Globus pallidus (tissue), 1 donor: Measurements from ENCODE around the gene TPST1.
"Not testable (repeated sequence)": the region's sequence is repeated elsewhere in the genome, so short reads cannot be mapped to it uniquely, and the experiment has no call there.

Source experiments
- DNase-seq: peaks from one replicate; pipeline ENCODE4 v3.0.0-alpha.2; 2015; ENCODE audit warnings: low spot score

TPST1 gene

GRCh38 chr7:66331883-66332282, 126.7 kb downstream of the TPST1 start:
- DNase-seq = no peak

- no peak for DNase-seq
Observed at GRCh38 chr7:66333443-66333842, 128.3 kb downstream of the TPST1 start.

- DNase-seq = no peak
Observed at GRCh38 chr7:66335318-66335717, 130.2 kb downstream of the TPST1 start.

- DNase-seq = no peak
Observed at GRCh38 chr7:66336760-66337159, 131.6 kb downstream of the TPST1 start.

DNA sequence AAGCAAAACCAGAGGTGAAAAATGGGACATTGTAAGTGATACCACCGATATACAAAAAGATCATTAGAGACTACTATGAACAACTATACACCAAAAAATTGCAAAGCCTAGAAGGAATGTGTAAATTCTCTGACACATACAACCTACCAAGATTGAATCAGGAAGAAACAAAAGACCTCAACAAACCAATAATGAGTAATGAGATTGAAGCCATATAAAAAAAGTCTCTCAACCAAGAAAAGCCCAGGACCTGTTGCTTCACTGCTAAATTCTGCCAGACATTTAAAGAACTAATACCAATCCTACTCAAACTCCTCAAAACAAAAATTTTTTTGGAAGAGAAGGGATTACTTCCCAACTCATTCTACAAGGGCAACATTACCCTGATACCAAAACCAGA, 134.0 kb downstream of the TPST1 start:
- no peak for DNase-seq

- no peak for DNase-seq
Observed at GRCh38 chr7:66344166-66344565, 139.0 kb downstream of the TPST1 start.

GRCh38 chr7:66348531-66348930, 143.4 kb downstream of the TPST1 start:
- DNase-seq = no peak

GRCh38 chr7:66348959-66349358, 143.8 kb downstream of the TPST1 start:
- no peak for DNase-seq

DNA sequence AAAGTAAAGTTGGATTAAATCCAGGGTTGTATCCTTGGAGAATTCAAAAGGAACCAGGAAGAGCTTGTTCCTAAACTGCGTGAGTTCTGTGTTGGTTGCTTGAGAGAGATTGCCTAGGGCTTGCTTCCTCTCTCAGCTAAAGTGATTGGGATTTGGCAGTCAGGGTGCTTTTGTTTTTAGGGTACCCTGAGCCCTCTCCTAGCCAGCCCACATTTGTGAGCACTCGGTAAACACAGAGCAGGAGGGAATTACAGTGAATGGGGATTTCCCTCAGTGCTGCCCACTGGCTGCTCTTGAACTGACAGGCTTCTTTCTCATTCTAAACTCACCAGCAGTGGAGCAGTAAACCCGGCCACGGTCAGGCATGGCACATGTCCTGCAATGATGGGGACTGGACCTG, 146.9 kb downstream of the TPST1 start:
- DNase-seq = peak; percentile 5

DNA sequence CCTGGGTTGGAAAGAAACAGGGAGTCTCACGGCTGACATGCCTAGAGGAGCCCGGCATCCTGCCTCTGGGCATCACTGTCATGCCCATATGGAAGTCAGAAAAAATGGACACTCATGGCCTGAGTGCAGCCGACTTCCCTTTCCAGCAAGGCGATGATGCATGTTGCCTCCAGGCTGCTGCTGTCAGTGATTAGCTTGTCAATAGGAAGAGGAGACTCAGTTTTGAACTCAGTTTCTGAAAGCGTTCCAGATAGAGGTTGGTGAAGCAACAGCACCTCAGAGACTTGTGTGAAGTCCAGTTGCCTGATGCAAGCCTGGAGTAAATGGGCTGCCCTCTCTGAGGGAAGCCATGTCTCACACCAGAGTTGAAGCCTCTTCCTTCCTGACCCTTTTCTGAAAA, 148.4 kb downstream of the TPST1 start:
- no peak for DNase-seq

DNA sequence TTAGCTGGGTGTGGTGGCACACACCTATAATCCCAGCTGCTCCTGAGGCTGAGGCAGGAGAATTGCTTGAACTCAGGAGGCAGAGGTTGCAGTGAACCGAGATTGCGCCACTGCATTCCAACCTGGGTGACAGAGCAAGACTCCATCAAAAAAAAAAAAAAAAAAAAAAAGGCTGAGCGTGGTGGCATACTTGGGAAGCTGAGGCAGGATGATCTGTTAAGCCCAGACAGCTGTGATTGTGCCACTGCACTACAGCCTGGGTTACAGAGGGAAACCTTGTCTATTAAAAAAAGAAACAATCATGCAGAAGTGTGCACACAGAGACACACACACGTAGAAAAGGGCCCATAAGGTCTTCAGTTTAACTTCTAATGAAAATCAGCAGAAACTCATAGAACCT, 150.6 kb downstream of the TPST1 start:
- no peak for DNase-seq

GRCh38 chr7:66356277-66356721, 151.2 kb downstream of the TPST1 start:
- DNase-seq = no peak

DNA sequence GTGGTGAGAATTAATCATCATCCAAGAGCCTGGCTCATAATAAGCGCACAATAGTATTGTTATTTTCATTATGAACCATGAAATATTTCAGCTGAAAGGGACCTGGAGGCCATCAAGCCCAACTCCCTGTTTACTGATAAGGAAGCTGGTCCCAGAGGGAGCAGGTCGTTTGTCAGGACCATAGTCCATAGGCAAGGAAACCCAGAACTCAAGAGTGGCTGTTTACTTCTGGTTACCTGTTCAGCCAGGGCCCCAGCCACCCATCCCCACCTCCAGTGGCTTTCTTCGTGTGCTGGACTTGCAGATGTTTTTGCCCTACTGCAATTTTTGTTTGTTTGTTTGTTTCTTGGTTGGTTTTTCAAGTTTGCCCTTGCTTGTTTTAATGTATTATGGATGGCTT, 152.0 kb downstream of the TPST1 start:
- no peak for DNase-seq

GRCh38 chr7:66359656-66360211, 154.6 kb downstream of the TPST1 start:
- no peak for DNase-seq

DNA sequence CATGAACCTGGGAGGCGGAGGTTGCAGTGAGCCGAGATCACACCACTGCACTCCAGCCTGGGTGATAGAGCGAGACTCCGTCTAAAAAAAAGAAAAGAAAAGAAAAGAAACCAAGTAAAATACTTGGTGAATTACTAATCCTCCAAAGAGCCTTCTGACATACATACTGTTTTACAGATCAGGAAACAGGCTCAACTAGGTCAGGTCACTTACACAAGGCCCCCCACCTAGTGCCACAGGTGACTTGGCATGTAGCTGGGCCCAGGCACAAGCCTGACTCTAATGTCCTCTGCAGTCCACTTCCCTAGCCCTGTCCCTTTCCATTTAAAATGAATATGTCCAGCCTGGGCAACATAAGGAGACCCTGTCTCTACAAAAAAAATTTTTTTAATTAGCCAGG, 157.0 kb downstream of the TPST1 start:
- DNase-seq = no peak

DNA sequence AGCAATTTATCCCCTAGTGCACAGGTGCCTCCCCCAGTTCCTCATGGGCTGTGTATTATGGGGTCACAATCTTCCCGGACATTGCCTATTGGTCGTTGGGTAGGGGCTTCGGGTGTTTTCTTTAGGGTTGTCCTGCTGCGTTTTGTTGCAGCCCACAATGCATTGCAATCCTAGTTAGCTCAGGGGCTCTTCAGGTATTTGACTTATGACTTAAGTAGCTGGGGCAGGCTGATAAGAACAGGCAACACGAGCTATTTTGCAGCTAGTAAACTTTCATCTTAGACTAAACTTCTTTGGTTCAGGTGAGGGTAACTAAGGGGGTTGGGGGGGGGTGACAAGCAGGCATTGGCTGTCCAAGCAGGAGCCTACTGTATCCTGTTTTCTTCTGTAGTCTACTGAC, 158.5 kb downstream of the TPST1 start:
- no peak for DNase-seq

DNA sequence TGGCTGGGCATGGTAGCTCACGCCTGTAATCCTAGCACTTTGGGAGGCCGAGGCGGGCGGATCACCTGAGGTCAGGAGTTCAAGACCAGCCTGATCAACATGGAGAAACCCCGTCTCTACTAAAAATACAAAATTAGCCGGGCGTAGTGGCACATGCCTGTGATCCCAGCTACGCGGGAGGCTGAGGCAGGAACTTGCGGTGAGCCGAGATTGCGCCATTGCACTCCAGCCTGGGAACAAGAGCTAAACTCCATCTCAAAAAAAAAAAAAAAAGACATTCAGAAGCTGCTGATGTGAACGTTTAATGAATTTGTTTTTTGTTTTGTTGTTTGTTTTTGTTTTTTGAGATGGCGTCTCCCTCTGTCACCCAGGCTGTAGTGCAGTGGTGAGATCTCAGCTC, 159.9 kb downstream of the TPST1 start:
- not testable (repeated sequence) for DNase-seq

DNA sequence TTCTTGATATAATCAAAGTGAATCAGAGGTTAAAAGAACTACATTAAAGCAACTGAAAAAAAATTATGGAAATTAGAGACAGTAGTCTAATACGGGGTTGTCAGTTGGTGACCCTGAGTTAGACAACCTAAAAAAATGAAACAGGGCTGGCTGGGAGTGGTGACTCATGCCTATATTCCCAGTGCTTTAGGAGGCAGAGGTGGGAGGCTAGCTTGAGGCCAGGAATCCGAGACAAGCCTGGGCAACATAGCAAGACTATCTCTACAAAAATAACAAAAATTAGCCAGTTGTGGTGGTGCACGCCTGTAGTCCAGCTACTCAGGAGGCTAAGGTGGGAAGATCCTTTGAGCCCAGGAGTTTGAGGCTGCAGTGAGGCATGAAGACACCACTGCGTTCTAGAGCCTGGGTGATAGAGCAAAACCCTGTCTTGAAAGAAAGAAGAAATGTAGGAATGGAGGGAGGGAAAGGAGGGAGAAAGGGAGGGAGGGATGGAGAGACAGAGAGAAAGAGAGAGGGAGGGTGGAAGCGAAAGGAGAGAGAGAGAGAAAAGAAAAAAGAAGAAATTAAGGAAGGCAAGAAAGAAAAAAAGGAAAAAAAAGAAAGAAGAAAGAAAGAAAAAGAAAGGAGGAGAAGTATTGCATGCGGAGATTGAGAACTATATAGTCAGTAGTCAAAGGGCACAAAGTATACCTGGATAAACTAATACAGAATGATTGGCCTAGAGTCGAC, 166.1 kb downstream of the TPST1 start:
- no peak for DNase-seq

GRCh38 chr7:66374141-66374840, 169.2 kb downstream of the TPST1 start:
- not testable (repeated sequence) for DNase-seq

- no peak for DNase-seq
Observed at GRCh38 chr7:66376264-66376945, 171.3 kb downstream of the TPST1 start.

DNA sequence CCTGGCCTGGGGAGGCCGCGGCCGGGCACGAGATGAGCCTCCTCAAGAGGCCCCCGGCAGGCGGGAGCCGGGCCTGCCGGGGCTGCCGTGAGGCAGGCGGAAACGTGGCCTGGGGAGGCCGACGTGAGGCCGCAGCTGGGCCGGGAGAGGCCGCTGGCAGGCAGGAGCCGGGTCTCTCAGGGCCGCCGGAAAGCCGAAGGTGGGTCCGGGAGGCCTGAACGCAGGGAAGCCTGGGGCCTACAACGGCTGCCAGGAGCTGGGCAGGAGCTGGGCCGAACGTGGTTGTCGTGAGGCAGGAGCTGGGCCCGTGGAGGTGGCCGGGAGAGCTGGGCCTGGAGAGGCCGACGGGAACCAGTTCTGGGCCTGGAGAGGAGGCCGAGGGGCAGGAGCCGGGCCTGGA, 171.9 kb downstream of the TPST1 start:
- no peak for DNase-seq

DNA sequence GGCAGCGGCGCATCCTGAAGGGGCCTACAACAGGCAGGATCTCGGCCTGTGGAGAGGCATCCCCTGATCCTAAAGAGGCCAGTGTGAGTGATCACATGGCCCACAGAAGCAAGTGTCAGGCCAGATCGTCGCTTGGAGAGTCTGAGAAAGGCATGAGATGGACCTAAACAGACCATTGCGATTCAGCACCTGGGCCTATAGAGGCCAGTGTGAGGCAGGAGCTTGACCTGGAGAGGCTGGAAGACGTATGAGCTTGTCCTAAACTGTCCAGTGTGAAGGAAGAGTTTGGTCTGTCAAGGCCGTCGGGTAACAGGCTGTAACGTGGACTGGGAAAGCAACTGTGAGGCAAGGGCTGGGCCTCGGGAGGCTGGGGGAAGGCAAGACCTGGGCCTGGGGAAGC, 172.6 kb downstream of the TPST1 start:
- no peak for DNase-seq
